Body of pancreas (tissue), 4 donors: Measurements from ENCODE around the gene CAMKMT.

Experiments used
- POLR2A ChIP-seq, 3 donors: fragments of 450-650 bp; IDR thresholded peaks; one replicate each; pipeline ENCODE4 v1.6.1; 2016; ENCODE audit warnings: antibody characterized with exemption in 3 of 3, mild to moderate bottlenecking in 2 of 3
- TF ChIP-seq, protein P1 (sequence below), 7 experiments: fragments of 450-650 bp in 4 of 7; fragments of 200-600 bp in 3 of 7; sonication (generic) in 3 of 7; IDR thresholded peaks; one replicate each; pipeline ENCODE4 v1.5.1; 2016 to 2019; ENCODE audit warnings: antibody characterized with exemption in 7 of 7

DNA sequence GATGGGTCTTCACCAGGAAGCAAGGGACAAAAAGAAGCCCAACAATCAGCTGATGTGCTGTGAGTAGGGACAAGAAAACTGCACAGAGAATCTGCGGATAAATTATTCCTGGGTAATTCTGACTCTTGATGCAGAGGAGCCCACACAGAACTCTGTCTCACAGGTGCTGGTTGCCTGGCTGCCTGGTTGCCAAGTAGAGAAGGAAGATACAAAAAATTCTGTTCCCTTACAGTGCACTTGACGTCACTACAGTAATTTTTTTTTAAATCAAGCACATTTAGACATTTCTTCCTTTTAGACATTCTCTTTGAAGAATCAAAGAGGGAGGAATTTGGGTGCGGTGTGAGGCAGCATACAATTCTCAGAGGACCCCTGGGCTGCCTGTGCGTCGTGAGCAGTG, 427.7 kb downstream of the CAMKMT start:
- TF ChIP-seq, protein P1, sequence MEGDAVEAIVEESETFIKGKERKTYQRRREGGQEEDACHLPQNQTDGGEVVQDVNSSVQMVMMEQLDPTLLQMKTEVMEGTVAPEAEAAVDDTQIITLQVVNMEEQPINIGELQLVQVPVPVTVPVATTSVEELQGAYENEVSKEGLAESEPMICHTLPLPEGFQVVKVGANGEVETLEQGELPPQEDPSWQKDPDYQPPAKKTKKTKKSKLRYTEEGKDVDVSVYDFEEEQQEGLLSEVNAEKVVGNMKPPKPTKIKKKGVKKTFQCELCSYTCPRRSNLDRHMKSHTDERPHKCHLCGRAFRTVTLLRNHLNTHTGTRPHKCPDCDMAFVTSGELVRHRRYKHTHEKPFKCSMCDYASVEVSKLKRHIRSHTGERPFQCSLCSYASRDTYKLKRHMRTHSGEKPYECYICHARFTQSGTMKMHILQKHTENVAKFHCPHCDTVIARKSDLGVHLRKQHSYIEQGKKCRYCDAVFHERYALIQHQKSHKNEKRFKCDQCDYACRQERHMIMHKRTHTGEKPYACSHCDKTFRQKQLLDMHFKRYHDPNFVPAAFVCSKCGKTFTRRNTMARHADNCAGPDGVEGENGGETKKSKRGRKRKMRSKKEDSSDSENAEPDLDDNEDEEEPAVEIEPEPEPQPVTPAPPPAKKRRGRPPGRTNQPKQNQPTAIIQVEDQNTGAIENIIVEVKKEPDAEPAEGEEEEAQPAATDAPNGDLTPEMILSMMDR (IDR thresholded peaks at IDR 0.05): no peak
- TF ChIP-seq POLR2A (IDR thresholded peaks at IDR 0.05): no peak
